GF-D8 (cell line): ENCODE results near the gene SAMD5.

Experiments
- DNase-seq: peaks from one replicate; lab custom pipeline; 2025; lab: John Stamatoyannopoulos, UW

Gene SAMD5

DNA sequence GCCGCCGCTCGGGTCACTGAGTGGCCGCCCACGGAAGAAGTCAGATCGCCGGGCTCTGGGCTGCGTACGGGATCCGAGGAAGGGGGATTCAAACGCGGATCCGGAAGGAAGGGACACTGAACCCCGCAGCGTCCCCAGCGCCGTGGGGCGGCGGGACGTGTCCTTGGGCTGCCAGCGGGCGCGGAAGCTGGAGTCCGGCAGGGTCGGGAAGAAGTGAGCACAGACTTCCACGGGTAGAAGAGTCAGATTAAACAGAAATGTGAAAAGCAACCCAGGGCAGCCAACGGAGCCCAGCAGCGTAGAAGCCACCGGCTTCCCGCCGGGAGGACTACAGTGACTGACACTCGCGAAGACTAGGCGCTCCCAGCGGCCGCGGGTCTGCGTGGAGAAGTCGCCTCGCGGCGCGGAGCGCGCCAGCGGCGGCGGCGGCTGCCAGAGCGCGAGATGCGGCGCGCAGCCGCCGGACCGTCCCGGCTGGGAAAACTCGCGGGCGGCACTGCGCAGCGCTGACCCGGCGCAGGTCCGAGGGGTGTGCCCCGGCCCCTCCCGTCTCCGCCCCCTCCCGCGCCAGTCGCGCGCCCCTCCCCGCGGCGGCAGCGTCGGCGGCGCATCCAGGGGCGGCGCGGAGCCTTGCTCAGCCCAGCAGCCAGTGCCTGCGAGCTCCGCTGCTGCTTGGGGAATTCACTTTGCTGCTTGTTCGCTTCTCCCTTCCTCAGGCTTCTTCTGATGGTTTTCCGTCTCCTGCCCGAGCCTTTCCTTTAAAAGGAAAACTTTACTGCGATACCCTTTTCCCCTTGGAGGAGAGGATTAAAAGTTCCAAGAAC, at the start of gene SAMD5:
Gene SAMD5, plus strand, starts transcription at position 649 of the 824 bp plus-strand sequence. CDS start 239 bp downstream, outside the sequence.
- no peak for DNase-seq

DNA sequence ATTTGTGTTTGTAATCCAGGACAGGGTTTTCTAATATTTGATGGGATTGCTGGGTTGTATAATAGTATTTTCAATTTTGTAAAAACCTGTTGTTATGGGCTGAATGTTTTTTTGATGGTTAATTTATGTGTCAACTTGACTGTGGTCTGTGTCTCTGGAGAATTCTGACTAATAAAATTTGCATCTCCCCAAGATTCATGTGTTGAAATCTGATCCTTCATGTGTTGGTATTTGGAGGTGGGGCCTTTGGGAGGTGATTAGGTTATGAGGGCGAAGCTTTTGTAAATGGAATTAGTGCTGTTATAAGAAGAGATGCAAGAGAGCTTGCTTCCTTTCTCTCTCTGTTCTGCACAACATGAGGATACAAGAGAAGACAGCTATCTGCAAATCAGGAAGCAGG, 48.7 kb upstream of the SAMD5 start:
- DNase-seq, result no peak

DNA sequence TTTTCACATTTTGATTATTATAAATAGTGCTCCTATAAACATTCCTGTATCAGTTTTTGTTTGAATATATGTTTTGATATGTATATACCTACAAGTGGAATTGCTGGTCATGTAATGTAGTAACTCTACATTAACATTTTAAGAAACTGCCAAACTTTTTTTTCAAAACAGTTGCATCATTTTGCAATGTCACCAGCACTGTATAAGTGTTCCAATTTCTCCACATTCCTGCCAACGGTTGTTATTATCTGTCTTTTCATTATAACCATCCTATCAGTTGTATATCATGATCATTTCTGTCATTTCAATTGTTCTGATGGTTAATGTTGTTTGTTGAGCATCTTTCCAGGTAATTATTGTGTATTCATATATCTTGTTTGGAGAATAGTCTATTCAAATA, 44.8 kb upstream of the SAMD5 start:
- no peak for DNase-seq

DNA sequence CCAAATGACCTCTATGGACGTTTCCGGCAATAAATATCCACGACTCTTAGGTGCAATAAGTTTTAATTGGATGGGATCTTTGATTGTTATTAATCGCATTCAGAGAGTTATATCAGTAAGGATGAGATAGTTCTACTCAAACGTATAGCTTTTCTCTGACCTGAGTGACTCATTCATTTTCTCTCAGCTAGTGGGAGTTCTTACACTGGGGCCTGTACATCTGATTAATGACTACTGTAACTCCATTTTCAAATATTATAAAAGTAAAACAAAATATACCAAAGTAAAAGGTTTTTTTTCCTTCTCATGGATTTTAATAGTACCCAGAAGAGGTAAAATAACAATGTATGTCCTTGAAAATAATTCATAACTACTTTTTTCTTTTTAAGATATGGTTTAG, 41.1 kb upstream of the SAMD5 start:
- DNase-seq, result no peak

DNA sequence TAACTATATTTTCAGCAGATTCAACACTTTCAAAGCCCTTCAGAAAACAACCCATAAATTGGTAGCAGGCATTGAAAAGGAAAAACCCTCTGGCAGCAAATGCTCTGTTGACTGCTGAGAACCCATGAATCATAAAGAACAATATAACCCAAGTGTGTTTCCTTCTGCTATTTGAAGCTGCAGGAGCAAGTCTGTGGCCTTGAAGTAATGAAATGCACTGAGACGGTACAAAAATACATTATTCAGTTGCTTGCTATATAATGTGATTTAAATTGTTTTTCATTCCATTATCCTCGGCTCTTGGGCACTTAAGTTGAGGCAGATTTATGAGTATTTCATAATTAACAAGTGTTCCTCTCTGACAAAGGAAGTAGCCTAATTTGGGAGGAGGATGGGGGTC, 40.6 kb upstream of the SAMD5 start:
- no peak for DNase-seq

DNA sequence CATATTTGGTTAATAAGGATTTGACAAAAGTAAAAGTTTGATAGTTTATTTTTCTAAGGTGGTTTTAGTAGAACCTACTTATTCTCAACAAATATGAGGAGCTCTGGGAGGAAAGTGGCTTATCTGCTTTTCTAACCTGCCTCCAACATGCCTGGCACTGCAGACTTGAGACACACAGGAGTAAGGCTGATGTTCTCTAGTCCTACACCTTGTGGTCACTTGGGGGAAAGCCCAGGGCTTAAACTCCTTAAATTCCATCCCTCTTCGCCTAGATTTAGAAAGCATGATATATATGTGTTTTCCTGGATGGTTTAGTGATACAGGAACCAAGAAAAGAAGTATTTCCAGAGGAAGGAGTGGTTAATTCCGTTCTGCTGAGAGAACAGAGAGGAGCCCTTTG, 39.9 kb upstream of the SAMD5 start:
- DNase-seq, result no peak

DNA sequence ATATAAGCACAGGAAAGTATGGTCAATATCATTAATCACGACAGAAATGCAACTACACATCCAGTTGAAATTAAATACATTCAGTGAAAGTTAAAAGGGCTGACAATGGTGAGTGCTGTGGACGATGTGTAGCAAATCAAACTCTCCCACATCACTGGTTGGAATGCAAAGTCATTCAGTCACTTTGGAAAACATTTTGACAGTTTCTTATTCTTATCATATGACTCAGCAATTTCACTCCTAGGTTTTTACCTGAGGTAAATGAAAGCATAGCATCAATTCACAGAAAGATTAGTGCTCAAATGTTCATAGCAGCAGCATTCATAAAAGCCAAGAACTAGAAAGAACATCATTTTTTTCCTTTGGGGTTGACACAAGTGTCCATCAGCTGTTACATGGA, 28.6 kb upstream of the SAMD5 start:
- no peak for DNase-seq

DNA sequence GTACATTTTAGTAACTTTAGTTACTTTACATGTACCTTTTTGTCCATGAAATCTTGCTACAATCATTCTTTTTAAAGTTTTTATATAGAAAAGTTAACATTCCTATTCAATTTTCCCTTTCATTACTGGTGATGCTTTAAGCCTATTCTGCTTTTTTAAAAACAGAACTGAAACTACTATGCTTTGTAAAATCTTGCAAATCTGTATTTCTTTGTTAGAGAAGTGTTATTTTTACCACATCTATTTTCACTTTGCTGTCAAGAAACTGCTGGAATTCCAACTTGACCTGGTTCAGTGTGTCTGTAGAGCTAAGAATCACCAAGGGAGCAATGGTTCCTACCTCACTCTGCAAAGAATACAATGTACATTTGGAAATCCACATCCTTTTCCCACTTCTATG, 21.8 kb upstream of the SAMD5 start:
- no peak for DNase-seq

DNA sequence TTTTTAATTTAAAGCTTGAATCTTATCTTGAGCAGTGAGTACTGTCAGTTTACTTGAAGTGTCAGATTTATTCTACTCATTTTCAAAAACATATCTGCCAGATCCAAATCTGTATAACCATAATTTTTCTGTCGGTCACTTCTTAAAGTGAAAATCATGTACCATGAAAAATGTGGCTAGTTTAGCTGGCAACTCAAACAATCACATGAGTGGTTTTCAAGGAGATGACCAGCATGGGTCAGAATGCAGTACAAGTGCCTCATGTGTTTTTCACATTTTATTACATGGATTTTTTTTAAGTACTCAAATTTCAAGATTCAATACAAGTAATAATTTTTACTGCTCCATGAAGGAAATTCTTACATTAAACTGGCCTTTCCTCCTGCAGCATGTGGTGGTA, 11.0 kb upstream of the SAMD5 start:
- DNase-seq, result no peak

DNA sequence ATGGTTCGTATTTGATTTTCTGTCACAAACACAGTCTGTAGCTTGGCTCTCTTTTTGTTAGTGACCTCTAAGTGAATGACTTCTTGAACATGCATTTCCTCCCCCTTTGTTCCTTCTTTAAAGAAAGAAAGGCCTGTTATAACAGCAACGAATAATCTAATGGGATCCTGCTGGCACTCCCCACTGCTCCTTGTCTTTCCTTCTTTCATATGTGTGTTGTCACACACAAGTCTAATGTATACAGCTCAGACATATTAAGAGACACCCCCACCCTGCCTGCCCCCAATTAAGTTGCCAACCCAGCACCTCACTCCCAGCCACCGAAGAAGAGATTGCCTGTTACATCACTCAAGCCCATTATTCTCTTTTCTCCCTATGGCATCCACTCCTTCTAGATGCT, 4.9 kb upstream of the SAMD5 start:
- DNase-seq, result no peak

DNA sequence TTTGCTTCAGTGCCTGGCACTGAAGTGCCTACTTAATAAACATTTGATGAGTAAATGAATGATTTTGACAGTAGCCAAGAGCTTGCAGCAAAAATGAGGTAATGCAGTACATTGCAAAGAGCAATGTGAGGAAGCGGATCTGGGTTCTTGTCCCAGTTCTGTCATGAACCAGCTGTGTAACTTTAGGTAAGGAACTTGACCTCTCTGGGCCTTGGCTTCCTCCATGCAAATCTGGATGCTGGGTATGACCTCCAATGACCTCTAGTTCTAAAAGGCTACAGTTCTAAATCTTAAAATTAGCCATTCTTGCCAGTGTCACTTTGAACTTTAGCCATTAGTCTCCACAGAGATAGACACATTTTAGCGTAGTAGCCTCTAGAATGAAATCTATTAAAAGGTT, 3.6 kb upstream of the SAMD5 start:
- DNase-seq, result no peak

DNA sequence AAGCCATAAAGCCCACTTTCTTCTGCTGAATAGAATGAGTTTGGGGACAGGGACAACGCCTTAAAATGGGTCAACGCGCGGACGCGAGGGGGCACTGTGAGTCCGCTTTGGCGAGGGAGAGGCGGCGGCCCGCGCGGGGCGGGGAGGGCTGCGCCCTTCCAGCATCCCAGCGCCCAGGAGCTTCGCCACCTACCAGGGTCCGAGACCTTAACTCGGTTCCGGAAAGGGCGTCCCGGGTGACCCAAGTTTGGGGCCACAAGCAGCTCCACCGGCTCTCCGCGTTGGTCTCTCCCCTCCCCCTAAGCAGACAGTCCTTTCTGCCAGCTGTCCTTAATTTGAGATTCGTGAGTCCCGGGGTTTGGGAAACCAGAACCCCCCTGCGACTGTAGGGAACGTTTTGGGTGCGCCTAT, 1.8 kb upstream of the SAMD5 start:
- no peak for DNase-seq

DNA sequence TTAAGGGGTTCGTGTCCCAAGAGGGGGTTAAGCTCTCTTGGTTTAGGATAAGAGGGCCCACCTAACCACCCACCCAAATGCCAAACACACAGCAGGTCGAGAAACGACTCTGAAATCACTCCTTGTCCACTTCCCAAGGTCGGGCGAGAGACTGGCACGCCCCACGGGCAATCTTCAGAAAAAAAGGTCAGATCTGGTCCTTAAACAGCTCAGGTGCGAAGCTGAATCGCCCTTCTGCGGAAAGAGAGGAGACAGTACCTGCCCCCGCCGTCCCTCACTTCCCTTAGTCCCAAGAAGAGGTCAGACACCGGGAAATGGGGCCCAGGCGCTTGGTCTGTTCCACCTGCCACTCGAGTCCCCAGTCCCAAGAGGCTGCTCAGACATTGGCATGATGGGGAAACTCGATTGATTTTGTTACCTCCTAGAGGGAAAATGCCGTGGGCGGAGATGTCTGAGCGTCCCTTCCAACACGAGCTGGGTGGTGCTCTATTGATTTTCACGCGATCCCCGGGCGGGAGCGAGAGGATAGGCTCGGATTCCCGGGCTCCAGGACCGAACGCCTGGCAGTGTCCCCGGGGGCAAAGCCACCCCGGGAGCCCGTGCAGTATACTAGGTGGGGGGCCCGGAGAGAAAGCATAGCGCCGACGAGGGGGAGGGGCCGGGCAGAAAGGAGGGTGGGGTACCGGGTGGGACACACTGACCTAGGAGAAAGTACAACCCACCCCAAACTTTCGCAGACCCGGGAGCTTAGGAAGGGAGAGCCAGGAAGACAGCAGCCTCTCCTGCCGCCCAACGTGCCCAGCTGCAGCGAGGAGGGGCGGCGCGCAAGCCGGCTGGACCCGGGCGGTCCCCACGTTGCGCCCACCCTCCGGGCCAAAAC, 1.1 kb upstream of the SAMD5 start:
- no peak for DNase-seq

DNA sequence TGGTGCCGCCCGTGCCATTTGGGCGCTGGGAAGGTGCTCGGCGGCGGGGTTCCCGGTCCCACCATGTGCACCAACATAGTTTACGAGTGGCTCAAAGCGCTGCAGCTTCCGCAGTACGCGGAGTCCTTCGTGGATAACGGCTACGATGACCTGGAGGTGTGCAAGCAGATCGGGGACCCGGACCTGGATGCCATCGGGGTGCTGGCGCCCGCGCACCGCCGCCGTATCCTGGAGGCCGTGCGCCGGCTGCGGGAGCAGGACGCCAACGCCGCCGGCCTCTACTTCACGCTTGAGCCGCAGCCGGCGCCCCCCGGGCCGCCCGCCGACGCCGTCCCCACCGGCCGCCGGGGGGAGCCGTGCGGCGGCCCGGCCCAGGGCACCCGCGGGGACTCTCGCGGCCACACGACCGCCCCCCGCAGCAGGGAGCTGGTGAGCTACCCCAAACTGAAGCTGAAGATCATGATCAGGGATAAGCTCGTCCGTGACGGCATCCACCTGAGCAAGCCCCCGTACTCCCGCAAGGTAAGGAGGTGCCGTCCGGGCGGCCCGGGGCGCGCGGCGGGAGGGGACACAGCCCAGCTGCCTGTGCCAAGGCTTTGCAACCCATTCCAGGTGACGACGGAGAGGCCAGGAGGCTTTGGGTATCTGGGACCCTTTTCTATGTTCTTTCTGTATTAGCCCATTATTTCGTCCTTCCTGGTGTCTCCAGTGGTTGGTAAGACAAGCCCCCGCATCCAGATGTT, 547 bp downstream of the SAMD5 start:
- no peak for DNase-seq

DNA sequence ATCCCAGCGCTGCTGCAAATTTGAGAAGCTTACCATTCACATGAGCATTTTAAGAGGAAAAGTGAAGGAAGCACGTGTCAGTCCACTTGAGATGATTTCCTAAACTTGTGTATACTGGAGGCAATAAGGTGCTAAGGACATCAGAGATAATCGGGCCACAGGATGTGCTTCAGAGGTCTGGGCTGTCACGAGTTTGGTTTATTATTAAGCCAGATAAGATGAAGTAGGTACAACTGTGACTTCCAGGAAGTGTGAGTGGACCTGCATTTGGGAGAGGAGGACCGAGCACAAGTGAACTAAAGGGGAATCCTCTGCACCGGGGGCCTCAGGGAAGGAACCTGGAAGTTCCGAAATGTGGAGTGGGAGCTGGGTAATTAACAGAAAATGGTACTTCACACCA, 1.4 kb downstream of the SAMD5 start:
- no peak for DNase-seq

DNA sequence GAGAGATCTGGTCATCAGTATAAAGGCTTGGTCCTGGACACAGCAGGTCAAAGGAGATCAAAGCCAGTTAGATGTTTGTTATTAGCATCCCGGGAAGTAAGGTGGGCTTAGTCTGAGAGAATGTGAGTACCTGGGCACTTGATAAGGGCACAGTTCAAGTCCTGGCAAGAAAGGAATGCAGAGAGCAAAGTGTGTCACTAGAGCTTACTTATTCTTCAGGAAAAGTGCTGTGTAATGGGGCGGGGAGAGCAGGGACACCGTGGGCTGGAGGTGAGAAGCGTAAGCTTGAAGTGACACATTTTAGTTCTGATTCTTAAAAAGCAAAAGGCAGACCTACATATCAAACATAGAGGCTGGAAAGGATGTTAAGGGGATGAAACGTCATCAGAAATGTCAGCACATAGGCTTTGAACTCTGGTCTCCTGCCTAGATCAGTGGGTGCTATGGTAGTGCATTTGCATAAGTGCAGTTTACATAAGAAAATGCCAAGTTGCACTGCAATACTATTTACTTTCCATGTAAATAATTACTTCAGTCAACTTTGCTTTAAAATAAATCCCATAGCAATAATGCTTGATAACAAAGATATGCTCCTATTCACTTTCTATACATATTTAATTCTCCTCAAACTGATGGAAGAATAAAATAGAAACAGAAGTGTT, 2.6 kb downstream of the SAMD5 start:
- DNase-seq, result no peak

DNA sequence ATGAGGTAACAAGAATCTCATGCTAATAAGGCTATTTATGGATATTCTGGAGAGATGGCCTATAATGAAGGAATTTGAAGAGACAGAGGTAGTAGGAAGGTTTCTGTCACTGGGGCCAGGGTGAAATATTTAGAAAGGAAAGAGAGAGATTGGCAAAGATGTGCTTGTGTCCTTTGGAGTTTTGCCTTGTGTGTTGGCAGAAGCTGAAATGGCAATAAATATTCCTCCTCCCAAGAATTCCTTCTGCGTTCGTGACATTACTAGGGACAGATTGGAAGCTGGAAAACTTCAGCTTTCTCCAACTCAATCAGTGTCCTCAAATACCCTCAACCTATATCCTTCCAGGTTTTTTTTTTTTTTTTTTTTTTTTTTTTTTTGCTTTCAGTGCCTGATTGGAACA, 6.3 kb downstream of the SAMD5 start:
- no peak for DNase-seq

DNA sequence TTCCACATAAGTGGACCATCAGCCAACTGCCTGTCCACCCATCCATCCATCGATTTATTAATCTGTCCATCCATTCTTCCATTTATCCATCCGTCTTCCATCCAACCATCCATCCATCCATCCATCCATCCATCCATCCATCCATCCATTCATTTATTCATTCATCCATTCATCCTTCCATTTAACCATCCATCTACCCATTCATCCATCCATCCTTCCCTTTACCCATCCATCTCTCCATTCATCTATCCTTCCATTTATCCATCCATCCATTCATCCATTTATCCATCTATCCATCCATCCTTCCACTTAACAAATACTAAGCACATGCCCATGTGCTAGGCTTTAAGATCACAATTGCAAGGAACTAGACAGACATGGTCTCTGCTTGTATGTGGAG, 6.8 kb downstream of the SAMD5 start:
- DNase-seq, result no peak

DNA sequence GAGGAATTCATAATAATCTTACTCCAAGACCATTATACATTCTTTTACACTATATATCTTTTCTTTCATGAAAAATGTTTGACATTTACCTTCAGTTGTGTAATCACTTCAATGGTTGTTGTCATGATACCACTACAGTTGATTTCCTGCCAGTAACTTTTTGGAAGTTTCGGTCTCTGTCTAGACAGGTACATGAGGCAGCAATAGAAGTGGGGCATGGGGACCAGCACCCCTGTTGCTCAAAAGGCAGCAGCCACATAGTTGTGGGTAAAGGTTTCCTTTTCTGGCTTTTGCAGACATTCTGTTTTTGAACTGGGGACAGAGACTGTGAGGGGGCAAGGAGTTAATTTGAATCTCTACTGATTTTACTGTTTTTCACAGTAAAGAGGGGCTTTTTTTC, 14.1 kb downstream of the SAMD5 start:
- no peak for DNase-seq

DNA sequence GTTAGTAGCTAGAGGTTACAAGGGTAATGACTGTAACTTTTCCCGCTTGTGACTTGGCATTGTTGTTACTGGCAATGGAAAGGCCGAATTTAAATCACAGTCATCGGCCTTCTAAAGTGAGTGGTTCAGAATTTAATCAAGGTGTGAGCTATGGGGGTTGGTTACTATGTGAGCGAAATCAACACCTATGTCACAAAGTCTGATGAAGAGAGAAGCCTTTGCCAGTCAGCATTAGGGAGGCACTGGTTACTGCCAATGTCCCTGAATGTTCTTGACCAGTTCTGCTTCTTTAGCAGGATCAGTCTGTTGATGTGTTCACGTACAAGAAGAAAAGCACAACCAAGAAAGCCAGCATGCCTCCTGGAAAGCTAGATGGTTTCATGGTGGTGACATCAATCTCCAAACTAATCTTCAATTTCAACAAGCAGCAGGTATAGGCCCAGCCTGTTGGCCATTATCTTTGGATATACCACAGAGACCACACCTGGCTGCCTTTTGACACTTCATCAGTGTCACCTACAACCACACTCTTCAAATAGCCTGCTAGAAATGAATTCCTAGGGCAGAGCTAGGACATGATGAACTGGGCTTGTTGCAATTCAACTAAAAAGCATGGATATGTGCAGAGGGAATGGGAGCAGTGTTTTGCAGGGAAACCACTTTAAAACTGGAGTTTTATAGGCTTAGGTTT, 17.2 kb downstream of the SAMD5 start:
- no peak for DNase-seq

DNA sequence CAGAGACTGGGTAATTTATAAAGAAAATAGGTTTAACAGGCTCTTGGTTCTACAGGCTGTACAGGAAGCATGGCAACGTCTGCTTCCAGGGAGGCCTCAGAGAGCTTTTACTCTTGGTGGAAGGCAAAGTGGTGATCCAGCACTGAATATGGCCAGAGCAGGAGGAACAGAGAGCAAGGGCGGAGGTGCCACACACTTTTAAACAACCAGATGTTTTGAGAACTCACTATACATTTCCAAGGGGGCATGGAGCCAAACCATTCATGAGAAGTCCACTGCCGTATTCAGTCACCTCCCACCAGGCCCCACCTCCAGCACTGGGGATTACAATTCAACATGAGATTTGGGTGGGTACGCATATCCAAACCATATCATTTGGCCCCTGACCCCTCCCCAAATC, 18.7 kb downstream of the SAMD5 start:
- DNase-seq, result no peak
